DND-41 (cell line): ENCODE results near the gene ZNF33A.

ENCODE experiments used
- CTCF ChIP-seq: IDR thresholded peaks from 2 replicates; pipeline ENCODE4 v1.5.1; 2012; ENCODE audit warnings: borderline replicate concordance, low read length, moderate library complexity, mild to moderate bottlenecking; ENCODE audit not compliant: poor library complexity, severe bottlenecking; ENCODE audit errors: extremely low read depth
- EZH2 ChIP-seq: IDR thresholded peaks from 3 replicates; pipeline ENCODE4 v1.6.1; 2012; ENCODE audit warnings: borderline replicate concordance, low read depth, mild to moderate bottlenecking, moderate library complexity, low read length, inconsistent platforms; ENCODE audit not compliant: severe bottlenecking

GRCh38 chr10:38047666-38048065 lies 37.2 kb downstream of the ZNF33A start:
- no peak for TF ChIP-seq CTCF
- TF ChIP-seq EZH2: no peak
